ENCODE measurements around the gene YTHDC2.
"Not testable (repeated sequence)": the region's sequence is repeated elsewhere in the genome, so short reads cannot be mapped to it uniquely, and the experiment has no call there.

YTHDC2 gene

DNA sequence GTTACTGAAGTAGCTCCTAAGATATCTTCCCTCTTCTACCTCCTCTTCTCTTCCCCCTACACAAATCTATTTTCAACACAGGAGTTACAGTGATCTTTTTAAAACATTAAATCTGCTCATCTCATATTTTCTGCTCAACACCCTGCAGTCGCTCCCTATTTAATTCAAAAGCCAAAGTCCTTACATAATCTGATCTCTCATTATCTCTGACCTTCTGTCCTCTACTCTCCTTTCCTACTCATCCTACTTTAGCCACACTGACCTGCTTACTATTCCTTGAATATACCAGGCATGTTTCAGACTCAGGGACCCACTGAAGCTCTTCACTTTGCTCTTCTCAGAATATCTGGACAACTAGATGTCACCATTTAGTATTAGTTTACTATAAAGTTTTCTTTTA lies 87.9 kb downstream of the YTHDC2 start:
- peaks cover 2% of the 10 kb centered on the region for H3K4me1 Mint-ChIP-seq (ENCODE audit: low read depth)
- peaks cover 6% of the 10 kb centered on the region for H3K36me3 Mint-ChIP-seq (ENCODE audit: low read depth)
- H3K4me3 Mint-ChIP-seq, result no peak overlapping the region
- peaks cover 13% of the 10 kb centered on the region for H3K27me3 Mint-ChIP-seq
- H3K9me3 Mint-ChIP-seq, result no peaks in the 10 kb centered on the region
- H3K27ac Mint-ChIP-seq, result no peak overlapping the region
- DNase-seq, result no peak

DNA sequence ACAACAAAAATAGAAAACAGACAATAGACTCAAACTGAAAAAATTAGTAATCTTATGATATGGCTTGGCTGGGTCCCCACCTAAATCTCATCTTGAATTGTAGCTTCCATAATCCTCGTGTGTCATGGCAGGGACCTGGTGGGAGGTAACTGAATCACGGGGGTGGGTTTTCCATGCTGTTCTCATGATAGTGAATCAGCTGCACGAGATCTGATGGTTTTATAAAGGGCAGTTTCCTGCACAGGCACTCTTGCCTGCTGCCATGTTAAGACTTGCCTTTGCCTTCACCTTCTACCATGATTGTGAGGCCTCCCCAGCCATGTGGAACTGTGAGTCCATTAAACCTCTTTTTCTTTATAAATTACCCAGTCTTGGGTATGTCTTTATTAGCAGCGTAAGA lies 89.8 kb downstream of the YTHDC2 start:
- not testable (repeated sequence) for H3K27ac Mint-ChIP-seq

GRCh38 chr5:113606298-113607134 lies 93.0 kb downstream of the YTHDC2 start:
- peak; percentile 41 for DNase-seq
- H3K4me1 Mint-ChIP-seq (ENCODE audit: low read depth), result peaks cover 6% of the 10 kb centered on the region
- H3K36me3 Mint-ChIP-seq (ENCODE audit: low read depth), result no peaks in the 10 kb centered on the region
- peaks cover 32% of the 10 kb centered on the region for H3K27me3 Mint-ChIP-seq
- no peaks in the 10 kb centered on the region for H3K9me3 Mint-ChIP-seq
- H3K4me3 Mint-ChIP-seq, result no peak overlapping the region
- H3K27ac Mint-ChIP-seq, result no peak overlapping the region

More for the DNA sequence above, 89.8 kb downstream of the YTHDC2 start:
- not testable (repeated sequence) for H3K36me3 Mint-ChIP-seq (ENCODE audit: low read depth); H3K4me3 Mint-ChIP-seq; H3K9me3 Mint-ChIP-seq; H3K4me1 Mint-ChIP-seq (ENCODE audit: low read depth); DNase-seq
- peaks cover 26% of the 10 kb centered on the region for H3K27me3 Mint-ChIP-seq

- Mint-ChIP-seq H3K9me3 (no peaks in the 10 kb centered on the region), H3K36me3 (ENCODE audit: low read depth) (no peaks in the 10 kb centered on the region), H3K27me3 (peaks cover 32% of the 10 kb centered on the region), H3K4me1 (ENCODE audit: low read depth) (peaks cover 6% of the 10 kb centered on the region), H3K27ac (no peak overlapping the region), H3K4me3 (no peak overlapping the region)
- no peak for DNase-seq
Observed at GRCh38 chr5:113607361-113607760, 93.9 kb downstream of the YTHDC2 start.

DNA sequence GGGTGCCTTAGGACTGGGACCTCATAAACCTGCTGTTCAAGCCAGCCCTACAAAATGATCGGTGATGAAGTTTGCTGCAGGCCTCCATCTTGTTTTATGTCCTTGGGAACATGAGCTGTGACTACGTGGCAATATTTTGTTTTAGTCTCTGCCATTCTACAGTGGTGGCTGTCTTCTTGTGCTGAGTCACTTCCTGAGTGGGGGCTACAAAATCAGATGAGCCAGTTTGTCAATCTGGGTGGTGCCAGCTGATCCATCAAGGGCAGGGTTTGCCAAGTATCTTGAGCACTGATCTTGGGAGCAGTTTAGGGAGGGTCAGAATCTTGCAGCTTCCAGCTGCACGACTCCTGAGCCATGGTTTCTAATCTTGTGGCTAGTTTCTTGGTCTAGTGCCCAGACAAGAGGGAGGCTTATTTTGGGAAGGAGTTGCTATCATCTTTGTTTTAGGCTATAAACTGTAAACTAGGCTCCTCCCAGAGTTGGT lies 94.7 kb downstream of the YTHDC2 start:
- Mint-ChIP-seq H3K4me1 (ENCODE audit: low read depth) (peaks cover 6% of the 10 kb centered on the region), H3K27ac (no peak overlapping the region), H3K36me3 (ENCODE audit: low read depth) (no peaks in the 10 kb centered on the region), H3K4me3 (no peak overlapping the region), H3K9me3 (no peaks in the 10 kb centered on the region), H3K27me3 (peaks cover 38% of the 10 kb centered on the region)
- DNase-seq, result no peak

GRCh38 chr5:113612060-113612496 lies 98.6 kb downstream of the YTHDC2 start:
- H3K27me3 Mint-ChIP-seq, result peaks cover 28% of the 10 kb centered on the region
- H3K36me3 Mint-ChIP-seq (ENCODE audit: low read depth), result no peaks in the 10 kb centered on the region
- H3K4me3 Mint-ChIP-seq, result no peak overlapping the region
- no peak for DNase-seq
- H3K27ac Mint-ChIP-seq, result no peak overlapping the region
- H3K4me1 Mint-ChIP-seq (ENCODE audit: low read depth), result peaks cover 7% of the 10 kb centered on the region
- H3K9me3 Mint-ChIP-seq, result no peaks in the 10 kb centered on the region

- H3K4me3 Mint-ChIP-seq, result no peak overlapping the region
- no peak for DNase-seq
- H3K9me3 Mint-ChIP-seq, result no peaks in the 10 kb centered on the region
- H3K27ac Mint-ChIP-seq, result no peak overlapping the region
- peaks cover 21% of the 10 kb centered on the region for H3K27me3 Mint-ChIP-seq
- peaks cover 4% of the 10 kb centered on the region for H3K4me1 Mint-ChIP-seq (ENCODE audit: low read depth)
- no peaks in the 10 kb centered on the region for H3K36me3 Mint-ChIP-seq (ENCODE audit: low read depth)
Observed at GRCh38 chr5:113614191-113614590, 100.7 kb downstream of the YTHDC2 start.

GRCh38 chr5:113615708-113616107 lies 102.2 kb downstream of the YTHDC2 start:
- peaks cover 14% of the 10 kb centered on the region for H3K27me3 Mint-ChIP-seq
- no peaks in the 10 kb centered on the region for H3K9me3 Mint-ChIP-seq
- no peaks in the 10 kb centered on the region for H3K36me3 Mint-ChIP-seq (ENCODE audit: low read depth)
- H3K4me3 Mint-ChIP-seq, result no peak overlapping the region
- no peak for DNase-seq
- peaks cover 4% of the 10 kb centered on the region for H3K4me1 Mint-ChIP-seq (ENCODE audit: low read depth)
- no peak overlapping the region for H3K27ac Mint-ChIP-seq

DNA sequence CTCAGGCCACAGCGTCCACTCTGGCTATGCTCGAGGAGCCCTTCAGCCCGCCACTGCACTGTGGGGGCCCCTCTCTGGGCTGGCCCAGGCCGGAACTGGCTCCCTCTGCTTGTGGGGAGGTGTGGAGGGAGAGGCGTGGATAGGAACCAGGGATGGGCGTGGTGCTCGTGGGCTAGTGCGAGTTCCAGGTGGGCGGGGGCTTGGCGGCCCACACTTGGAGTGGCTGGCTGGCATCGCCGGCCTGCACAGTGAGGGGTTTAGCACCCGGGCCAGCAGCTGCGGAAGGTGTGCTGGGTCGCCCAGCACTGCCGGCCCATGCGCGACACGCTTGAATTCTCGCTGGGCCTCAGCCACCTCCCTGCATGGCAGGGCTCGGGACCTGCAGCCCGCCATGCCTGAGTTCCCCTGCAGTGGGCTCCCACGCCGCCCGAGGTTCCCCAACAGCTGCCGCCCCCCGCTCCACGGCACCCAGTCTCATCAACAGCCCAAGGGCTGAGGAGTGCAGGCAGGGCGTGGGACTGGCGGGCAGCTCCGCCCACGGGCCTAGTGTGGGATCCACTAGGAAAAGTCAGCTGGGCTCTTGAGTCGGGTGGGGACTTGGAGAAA lies 103.8 kb downstream of the YTHDC2 start:
- Mint-ChIP-seq H3K36me3 (ENCODE audit: low read depth) (no peaks in the 10 kb centered on the region), H3K27ac (no peak overlapping the region), H3K27me3 (peaks cover 14% of the 10 kb centered on the region), H3K4me3 (no peak overlapping the region), H3K9me3 (no peaks in the 10 kb centered on the region), H3K4me1 (ENCODE audit: low read depth) (peaks cover 4% of the 10 kb centered on the region)
- no peak for DNase-seq

- Mint-ChIP-seq H3K27ac (no peak overlapping the region), H3K4me3 (no peak overlapping the region), H3K27me3 (peaks cover 15% of the 10 kb centered on the region), H3K9me3 (peaks cover 6% of the 10 kb centered on the region), H3K4me1 (ENCODE audit: low read depth) (no peaks in the 10 kb centered on the region), H3K36me3 (ENCODE audit: low read depth) (no peaks in the 10 kb centered on the region)
- DNase-seq, result no peak
Observed at GRCh38 chr5:113632996-113633395, 119.5 kb downstream of the YTHDC2 start.

GRCh38 chr5:113634957-113635356 lies 121.5 kb downstream of the YTHDC2 start:
- peaks cover 12% of the 10 kb centered on the region for H3K27me3 Mint-ChIP-seq
- no peaks in the 10 kb centered on the region for H3K36me3 Mint-ChIP-seq (ENCODE audit: low read depth)
- peaks cover 3% of the 10 kb centered on the region for H3K9me3 Mint-ChIP-seq
- no peaks in the 10 kb centered on the region for H3K4me1 Mint-ChIP-seq (ENCODE audit: low read depth)
- no peak for DNase-seq
- H3K4me3 Mint-ChIP-seq, result no peak overlapping the region
- no peak overlapping the region for H3K27ac Mint-ChIP-seq

DNA sequence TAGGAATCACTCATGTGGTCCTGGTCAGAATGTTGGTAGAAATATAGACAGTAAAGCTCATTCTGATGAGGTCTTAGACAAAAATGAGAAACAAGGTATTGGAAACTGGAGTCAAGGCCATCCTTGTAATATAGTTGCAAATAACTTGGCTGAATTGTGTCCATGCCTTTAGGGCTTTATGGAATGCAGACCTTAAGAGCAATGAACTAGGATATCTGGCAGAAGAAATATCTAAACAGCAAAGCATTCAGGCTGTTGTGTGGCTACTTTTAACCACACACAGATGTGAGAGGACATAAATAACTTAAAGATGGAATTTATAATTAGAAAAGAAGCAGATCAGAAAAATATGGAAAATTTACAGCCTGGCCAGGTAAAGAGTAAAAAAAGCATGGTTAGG lies 128.2 kb downstream of the YTHDC2 start:
- H3K4me1 Mint-ChIP-seq (ENCODE audit: low read depth), result no peaks in the 10 kb centered on the region
- peaks cover 3% of the 10 kb centered on the region for H3K9me3 Mint-ChIP-seq
- DNase-seq, result no peak
- H3K36me3 Mint-ChIP-seq (ENCODE audit: low read depth), result no peaks in the 10 kb centered on the region
- no peak overlapping the region for H3K27ac Mint-ChIP-seq
- no peak overlapping the region for H3K4me3 Mint-ChIP-seq
- peaks cover 14% of the 10 kb centered on the region for H3K27me3 Mint-ChIP-seq

Data from activated T-cell treated with anti-CD3 and anti-CD28 coated beads, Interleukin-2, amount 50 U/mL, for 24 hours (primary cell).